HS-27A (cell line): ENCODE results near the gene TANK.
"Not testable (repeated sequence)": the region's sequence is repeated elsewhere in the genome, so short reads cannot be mapped to it uniquely, and the experiment has no call there.

Experiments
- DNase-seq: peaks from one replicate; pipeline ENCODE4 v3.0.0-alpha.2; 2012; ENCODE audit warnings: low read depth, missing footprints

TANK gene

DNA sequence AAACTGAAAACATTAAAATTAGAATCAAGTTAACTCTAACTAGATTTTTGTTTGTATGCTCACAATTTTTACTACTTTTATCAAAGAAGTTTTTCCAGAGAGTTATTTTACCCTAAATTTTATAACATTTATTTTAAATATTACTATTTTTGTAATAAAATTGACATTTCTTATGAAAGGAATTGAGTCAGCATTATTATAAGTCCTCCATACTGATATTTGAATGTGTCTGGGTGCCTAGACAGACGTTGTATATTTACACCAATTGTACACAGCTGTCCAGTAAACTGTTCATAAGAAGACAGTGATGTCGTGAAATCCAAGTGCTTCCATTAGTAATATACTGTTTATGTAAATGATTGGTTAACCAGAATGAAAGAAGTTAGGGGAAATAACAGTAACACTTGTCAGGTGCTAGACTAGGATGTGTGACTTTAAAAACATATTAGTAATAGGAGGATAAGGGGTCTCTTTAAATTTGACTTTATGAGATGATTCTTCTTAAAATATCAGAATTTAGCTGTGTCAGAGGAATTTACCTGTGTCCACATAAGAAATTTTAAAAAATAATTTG is 73.7 kb downstream of the TANK start:
- no peak for DNase-seq

- DNase-seq = no peak
Measured at GRCh38 chr2:161234627-161235026, 74.4 kb downstream of the TANK start.

- DNase-seq = no peak
Measured at GRCh38 chr2:161237392-161238264, 77.4 kb downstream of the TANK start.

DNA sequence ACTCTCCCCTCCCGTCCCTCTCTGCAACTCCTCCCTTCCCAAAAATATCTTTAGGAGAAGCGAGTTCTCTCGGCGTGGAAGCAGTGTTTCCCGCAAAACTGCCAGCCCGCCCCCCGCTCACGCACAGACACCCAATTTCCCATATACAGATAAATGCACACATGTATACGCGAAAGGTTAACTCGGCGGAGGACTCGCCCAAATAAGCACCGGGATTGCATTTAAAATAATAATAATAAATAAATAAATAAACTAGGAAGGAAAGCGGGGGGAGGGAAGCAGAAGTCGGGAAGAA is 78.0 kb downstream of the TANK start:
- DNase-seq = no peak

- DNase-seq = no peak
Measured at GRCh38 chr2:161238560-161239325, 78.5 kb downstream of the TANK start.

GRCh38 chr2:161239326-161240109 is 79.3 kb downstream of the TANK start:
- no peak for DNase-seq

- DNase-seq = no peak
Measured at GRCh38 chr2:161241894-161242293, 81.7 kb downstream of the TANK start.

DNA sequence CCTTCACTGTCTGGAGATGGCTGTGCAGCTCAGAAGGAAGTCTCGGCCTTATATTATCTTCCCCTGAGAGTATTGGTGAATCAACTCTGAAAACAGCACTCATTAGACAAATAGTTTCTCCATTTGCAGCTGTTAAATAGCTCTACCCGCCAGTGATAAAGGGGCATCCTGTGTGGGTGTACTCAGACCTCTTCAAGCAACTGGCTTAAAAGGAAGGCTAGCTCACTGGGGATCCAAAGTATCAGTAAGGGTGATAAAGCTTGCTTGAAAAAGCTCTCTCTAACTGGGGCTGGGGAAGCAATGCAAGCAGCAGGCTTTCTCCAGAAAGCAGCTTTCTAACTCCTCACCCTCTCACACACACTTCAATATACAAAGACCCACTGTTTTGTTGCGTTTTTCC is 83.1 kb downstream of the TANK start:
- no peak for DNase-seq

DNA sequence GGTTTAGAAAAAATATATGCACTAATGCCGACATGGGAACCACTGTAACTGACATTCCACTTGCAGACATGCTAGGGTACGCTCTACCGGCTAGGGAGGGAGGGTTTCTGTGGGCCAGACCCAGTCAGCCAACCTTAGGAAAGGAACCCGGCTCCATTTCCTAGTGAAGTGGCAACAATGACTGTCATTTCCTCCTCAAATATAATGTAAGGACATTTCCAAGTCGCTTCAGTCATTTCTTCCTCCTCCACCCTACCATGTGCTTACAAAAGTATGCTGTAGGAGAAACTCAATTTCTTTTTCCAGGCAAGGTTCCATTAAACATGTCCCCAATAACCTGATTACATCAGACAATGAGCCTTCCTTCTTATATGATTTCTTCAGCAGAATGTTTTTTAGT is 83.7 kb downstream of the TANK start:
- no peak for DNase-seq

GRCh38 chr2:161244387-161245260 is 84.4 kb downstream of the TANK start:
- DNase-seq = not testable (repeated sequence)

- DNase-seq = no peak
Measured at GRCh38 chr2:161245261-161245553, 85.0 kb downstream of the TANK start.

- no peak for DNase-seq
Measured at GRCh38 chr2:161245671-161246070, 85.4 kb downstream of the TANK start.

DNA sequence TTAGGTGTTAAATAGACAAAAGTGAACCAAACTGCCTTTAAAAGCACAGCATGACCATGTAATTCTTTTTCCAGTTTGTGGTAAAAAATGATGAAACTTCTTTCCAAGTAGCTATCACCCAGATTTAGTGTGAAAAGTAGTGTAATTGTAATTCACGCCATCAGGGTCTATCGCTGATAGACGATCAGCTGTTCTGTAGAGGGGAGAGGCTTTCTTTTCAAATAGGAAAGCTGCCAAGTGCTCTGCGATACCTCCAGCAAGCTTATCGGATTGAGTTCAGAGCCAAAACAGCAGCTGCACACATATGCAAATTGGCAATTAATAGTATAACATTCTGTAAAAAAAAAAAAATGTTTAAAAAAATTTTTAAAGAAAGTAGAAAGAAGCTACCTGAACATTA is 86.1 kb downstream of the TANK start:
- DNase-seq = no peak

DNA sequence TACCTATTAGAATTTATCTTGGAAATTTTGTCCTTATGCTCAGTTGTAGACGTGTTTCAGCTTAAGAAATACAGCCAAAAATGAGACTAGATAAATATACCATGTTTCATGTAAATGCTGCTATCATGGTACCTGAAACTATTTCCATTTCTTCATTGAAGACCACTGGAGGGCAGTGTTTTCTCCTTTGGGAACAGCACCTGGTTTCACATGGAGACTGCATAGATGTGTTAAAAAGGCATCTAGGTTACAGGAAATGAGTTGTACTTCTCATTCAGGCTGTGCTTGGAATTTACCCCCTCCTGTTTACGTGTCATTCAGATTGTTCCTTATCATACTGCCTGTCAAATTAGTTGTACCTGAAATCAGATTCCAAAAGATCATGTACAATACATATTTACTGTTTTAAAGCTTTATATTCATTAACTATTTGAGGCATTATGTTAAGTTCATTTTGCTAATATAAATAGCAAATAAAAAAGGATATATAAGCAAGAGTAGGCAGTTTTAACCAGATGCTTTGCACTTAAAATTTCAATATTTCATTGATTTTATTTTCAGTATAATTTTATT is 90.7 kb downstream of the TANK start:
- peak; percentile 3 for DNase-seq

DNA sequence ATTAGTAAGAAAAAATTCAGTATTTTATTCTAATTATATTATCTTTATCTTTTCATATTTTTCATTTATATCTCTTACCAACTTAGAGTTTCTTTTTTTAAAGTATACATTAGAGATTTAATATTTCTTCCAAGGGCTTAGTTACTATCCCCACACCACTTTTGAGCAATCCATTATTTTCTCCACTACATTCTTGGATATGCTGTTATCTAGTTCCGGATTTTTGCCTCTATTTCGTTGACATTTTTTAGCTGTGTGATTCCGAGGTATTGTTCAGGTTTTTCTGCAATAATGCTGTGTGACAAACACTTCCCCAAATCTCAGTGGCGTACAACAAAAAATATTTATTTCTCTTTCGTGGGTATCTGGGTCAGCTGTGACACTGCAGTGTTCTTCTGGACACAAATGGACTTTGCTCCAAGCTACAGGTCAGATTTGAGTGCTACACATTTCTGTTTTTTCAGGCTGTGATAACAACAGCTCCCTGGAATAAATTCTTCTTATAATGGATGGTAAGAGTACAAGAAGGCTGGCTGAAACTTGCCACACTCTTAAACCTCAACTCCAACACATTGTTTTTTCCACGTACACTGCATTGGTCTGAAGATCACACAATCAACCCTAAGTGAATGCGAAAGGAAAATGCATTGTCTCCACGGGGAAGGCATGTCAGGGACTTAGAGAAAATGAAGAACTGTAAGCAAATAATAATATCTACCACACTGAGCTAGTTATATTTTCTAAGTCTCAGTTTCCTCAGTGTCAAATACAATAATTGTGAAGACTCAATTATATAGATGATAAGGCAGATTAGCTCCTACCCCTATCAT is 97.1 kb downstream of the TANK start:
- DNase-seq = no peak

GRCh38 chr2:161265874-161266273 is 105.6 kb downstream of the TANK start:
- DNase-seq = no peak

DNA sequence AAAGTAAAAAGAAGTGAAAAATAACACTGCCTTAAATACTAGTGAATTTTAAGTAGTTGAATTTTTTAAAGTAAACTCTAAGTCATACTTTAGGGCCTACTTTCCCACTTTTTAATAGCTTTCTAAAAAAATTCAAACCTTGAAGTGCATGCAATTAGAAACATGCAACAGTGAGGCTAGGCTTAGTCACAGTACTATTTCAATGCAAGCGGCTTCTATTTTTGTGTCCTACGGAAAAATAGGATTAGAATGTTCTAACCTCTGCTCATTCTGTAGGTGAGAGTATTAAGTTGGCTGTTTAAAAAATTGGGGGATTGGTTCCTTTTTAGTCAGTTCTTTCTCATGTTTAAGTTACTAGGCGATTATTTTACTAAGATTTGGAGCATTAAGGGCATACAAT is 108.9 kb downstream of the TANK start:
- no peak for DNase-seq

- DNase-seq = peak; percentile 20
Measured at GRCh38 chr2:161273038-161273760, 113.0 kb downstream of the TANK start.

DNA sequence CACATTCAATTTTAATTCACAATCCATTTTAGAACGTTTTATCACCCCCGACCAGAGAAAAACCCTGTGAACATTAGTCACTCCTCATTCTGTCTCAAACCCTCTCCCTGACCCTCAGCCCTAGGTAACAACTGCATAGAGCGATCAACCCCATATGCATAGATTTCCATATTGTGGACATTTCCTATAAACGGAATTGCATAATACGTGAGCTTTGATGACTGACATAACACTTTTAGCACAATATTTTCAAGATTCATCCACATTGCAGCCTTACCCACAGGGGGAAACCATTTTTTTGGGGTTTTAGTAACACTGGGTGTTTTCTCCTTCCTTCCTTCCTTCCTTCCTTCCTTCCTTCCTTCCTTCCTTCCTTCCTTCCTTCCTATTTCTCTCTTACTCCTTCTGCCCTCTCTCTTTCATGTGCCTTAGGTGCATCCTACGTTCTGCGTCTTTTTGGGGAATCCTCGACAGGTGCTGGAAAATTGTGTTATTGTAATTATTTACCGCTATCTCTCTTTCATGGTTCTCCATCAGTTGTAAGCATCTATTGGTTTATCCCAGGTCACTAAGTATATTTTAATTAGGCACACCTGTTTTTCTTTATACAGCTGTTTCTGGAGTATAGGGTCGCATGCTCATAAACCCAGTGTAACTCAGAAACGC is 118.5 kb downstream of the TANK start:
- not testable (repeated sequence) for DNase-seq
